GM18519 (cell line): Measurements from ENCODE around the gene DBF4.
"Not testable (repeated sequence)": the region's sequence is repeated elsewhere in the genome, so short reads cannot be mapped to it uniquely, and the experiment has no call there.

ENCODE experiments used
- ATAC-seq: cut with Tn5 transposase; IDR thresholded peaks from one replicate; pipeline ENCODE4 v1.9.1; 2021; ENCODE audit warnings: mild to moderate bottlenecking, moderate library complexity; ENCODE audit not compliant: unreplicated experiment, low FRiP score

DBF4 gene, protein sequence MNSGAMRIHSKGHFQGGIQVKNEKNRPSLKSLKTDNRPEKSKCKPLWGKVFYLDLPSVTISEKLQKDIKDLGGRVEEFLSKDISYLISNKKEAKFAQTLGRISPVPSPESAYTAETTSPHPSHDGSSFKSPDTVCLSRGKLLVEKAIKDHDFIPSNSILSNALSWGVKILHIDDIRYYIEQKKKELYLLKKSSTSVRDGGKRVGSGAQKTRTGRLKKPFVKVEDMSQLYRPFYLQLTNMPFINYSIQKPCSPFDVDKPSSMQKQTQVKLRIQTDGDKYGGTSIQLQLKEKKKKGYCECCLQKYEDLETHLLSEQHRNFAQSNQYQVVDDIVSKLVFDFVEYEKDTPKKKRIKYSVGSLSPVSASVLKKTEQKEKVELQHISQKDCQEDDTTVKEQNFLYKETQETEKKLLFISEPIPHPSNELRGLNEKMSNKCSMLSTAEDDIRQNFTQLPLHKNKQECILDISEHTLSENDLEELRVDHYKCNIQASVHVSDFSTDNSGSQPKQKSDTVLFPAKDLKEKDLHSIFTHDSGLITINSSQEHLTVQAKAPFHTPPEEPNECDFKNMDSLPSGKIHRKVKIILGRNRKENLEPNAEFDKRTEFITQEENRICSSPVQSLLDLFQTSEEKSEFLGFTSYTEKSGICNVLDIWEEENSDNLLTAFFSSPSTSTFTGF

DNA sequence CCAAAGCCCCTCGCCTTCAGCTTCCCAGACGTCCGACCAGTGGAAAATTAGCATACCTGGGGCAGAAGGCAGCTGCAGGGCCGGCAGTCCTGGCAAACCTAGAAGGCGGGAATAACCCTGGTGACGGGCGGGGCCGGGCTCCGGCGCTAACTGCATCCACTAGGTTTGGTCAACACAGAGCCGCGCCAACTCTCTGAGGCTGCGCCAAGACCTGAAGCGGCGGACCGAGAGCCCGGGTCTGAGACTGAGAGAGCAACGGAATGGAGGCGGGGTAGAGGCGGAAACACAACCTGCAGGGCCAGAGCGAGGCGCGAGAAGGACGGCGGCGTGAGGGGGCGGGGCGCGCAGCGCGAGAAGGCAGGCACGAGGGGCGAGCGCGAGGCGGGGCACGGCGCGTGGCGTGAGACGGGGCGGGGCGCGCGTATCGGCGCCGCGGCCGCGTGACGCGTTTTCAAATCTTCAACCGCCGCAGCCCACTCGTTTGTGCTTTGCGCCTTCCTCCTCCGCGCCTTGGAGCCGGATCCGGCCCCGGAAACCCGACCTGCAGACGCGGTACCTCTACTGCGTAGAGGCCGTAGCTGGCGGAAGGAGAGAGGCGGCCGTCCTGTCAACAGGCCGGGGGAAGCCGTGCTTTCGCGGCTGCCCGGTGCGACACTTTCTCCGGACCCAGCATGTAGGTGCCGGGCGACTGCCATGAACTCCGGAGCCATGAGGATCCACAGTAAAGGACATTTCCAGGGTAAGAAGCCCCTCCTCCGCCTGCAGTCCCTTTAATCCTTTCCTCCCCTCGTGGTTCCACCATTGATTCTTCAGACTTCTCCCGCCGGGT is at the start of gene DBF4, which contains the start of gene SLC25A40:
DBF4 (plus strand) TSS at position 454 of the 829 bp plus-strand sequence; CDS start at position 694, 240 bp downstream.
SLC25A40 (minus strand) TSS at position 321 of the 829 bp plus-strand sequence. CDS start 17,633 bp downstream, outside the sequence.
- ATAC-seq = peak; percentile 72

DNA sequence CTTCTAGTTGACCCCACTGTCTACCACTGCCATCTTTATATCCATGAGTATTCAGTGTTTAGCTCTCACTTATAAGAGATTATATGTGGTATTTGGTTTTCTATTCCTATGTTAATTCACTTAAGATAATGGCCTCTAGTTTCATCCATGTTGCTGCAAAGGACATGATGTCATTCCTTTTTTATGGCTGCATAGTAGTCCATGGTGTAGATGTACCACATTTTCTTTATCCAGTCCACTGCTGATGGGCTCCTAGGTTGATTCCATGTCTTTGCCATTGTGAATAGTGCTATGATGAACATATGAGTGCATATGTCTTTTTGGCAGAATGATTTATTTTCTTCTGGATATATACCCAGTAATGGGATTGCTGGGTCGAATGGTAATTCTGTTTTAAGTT is 47.9 kb upstream of the DBF4 start:
- ATAC-seq = not testable (repeated sequence)

DNA sequence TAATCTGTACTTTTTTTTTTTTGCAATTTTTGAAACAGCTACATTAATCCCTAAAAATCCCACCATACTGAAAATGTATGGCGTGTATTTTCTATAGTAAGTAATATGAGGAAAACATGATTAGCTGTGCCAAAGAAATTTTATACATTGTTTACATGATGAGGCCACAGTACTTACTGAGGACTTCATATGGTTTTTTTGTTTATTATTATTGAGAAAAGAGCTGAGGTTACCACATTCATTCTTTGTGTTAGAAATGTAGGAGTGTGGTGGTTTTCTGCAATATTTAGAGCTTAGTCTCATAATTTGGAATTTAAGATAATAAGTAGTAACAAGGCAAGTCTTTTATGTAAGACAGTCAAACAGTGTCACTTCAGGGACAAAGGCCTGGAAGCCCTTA is 45.2 kb upstream of the DBF4 start:
- no peak for ATAC-seq

DNA sequence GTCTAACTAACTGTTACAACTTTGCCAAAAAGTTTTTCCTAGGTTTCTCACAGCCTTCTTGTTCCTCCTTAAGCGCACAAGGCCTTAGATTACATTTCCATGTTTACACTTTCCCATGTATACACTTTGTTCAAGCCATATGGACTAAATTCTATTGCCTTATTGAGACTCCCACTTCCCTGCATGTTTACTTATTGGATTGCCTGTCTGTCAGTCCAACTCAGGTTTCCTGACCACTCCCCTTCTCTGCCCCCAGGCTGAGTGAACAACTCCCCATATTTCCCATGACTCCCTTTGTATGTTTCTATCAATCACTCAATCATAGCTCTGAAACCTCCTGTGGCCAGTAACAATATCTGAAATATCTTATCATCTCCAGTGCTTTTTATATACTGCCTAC is 43.2 kb upstream of the DBF4 start:
- no peak for ATAC-seq

DNA sequence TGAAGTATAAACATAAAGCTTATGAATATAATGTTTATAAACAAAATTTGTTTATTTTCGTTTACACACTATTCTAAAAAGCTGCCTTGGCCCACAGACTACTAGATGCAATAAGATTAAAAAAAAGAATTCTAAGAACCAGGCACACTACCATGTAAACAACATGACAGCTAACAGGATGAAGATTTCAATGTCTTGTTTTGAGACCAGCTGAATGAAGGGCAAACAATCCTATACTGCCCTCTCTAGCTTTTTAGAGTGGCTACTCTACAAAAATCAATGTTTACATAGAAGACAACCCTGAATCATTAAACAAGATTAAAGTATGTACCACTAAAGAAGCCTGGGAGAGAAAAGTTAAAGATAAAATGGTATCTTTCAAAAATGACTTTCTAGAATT is 38.7 kb upstream of the DBF4 start:
- no peak for ATAC-seq

DNA sequence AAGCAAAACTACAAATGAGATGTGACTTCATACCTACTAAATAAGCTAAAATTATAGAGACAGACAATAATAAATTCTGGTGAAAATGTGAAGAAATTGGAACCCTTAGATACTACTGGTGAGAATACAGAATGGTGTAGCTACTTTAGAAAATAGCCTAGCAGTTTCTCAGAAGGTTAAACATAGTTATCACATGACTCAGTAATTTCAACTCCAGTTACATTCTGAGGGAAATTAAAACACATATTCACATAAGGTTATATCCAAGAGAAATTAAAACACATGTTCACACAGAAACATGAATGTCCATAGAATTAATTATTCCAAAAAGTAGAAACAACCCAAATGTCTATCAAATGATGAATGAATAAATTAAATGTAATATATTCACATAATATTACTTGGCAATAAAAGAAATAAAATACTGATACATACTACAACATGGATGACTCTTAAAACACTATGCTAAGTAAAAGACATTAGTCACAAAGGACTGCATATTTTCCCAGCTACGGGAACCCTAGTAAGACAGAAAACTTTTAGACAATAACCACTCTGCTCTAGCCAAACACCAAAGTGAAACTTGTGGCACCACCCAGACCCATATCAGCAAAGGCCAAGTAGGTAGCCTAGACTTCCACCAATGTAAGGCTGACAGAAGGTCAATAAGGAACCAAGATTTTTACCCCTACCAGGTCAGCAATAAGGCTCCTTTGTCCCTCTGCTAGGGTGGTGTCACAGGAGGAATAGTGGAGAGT is 25.3 kb upstream of the DBF4 start:
- ATAC-seq = no peak

DNA sequence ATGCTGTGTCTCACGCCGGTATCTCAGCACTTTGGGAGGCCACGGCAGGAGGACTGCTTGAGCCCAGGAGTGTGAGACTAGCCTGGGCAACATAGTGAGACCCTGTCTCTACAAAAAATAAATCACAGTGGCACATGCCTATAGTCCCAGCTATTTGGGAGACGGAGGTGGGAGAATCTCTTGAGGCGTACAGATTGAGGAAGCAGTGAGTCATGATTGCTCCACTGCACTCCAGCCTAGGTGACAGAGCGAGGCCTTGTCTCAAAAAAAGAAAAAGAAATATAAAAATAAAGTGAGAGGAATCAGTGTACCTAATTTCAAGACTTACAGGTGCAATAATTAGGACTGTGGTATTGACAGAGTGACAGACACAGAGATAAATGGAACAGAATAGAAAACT is 24.0 kb upstream of the DBF4 start:
- no peak for ATAC-seq

DNA sequence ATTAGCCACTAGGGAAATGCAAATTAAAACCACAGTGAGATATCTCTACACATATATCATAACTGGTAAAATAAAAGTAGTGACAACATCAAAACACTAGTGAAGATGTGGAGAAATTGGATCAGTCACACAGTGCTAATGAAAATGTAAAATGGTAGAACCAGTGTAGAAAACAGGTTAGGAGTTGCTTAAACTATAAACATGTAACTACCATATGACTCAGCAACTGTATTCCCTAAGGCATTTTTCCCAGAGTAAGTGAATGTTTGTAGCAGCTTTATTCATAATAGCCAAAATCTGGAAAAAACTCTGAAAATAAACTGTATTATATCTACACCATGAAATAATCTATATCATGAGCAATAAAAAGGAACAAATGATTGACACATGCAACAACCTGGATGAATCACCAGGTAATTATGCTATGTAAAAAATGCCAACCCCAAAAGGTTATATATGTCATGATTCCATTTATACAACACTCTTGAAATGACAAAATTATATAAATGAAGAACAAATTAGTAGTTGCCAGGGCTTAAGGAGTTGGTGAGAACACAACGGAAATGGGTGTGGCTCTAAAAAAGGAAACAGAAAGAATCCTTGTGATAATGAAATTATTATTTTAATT is 22.9 kb upstream of the DBF4 start:
- ATAC-seq = no peak

DNA sequence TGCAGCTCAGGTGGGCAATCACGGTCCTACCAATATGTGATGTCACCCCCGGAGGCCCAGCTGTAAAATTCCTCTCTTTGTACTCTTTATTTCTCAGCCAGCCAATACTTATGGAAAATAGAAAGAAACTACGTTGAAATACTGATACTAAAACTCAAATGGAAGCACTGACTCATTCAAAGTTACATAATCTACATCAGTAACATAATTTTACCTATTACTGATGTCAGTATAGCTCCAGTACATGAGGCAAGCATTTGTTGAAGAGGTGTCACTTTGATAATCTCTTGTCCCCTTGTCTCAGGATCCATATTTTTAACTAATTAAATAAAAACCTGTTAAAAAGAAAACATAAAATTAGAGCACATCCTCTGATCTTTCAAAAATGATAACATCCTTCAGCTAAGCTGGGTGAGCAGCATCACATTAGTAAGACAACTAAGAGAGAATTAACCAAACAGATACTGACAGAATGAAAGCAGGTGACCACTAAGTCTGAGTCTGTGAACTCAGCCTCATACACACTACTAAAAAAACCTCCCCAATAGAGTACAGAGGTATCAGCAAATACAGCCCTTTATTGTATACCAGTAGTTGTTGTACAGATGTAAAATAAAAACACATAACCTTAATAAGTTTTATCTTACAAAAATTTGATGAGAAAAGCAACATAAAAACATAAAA is 17.7 kb upstream of the DBF4 start:
- no peak for ATAC-seq

DNA sequence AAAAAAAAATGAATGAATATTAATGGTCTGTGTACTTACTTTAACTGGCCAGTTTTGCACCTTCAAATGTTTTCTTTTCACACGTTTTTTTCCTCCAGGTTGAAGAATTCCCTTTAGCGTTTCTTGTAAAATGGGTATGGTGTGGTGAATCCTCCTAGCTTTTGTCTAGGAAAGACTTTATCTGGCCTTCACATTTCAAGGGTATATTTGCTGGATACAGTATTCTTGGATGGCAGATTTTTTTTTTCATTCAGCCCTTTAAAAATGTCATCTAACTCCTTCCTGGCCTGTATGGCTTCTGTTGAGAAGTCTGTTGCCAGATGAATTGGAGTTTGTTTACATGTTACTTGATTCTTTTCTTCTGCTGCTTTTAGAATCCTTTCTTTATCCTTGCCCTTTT is 10.2 kb upstream of the DBF4 start:
- no peak for ATAC-seq

DNA sequence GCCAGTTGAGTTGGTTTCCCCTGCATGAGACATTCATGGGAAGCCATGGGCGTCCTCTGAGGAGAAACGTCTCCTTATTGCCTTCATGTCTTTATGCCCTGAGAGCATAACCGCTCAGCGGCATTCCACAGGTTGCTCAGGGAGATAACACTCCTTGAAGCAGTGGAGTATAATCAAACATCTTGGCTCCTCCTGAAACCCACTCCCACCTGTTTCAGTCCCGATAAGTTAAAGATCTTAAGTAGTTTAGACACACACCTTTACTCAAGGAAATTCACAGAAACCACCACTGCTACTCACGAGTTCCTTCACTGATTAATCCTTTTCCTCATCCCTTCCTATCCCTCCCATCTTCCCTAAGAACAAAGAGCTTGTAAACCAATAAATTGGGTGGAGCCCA is 9.8 kb upstream of the DBF4 start:
- ATAC-seq = not testable (repeated sequence)

DNA sequence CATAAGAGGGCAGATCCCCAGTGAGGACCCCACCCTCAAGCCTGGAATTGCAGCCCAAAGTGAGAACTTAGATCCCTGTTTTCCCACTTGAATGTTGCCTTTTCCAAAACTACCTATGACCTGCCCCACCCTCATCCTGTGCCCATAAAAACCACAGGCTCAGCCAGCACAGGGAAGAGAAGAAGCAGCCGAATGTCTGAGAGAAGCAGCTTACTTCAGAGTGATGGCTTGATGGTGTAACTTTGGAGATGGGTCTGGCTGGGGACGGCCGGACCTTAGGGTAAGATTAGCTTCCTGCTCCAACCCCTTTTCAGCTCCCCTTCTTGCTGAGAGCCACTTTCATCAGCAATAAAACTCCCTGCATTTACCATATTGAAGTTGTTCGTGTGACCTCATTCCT is 5.8 kb upstream of the DBF4 start:
- no peak for ATAC-seq

DNA sequence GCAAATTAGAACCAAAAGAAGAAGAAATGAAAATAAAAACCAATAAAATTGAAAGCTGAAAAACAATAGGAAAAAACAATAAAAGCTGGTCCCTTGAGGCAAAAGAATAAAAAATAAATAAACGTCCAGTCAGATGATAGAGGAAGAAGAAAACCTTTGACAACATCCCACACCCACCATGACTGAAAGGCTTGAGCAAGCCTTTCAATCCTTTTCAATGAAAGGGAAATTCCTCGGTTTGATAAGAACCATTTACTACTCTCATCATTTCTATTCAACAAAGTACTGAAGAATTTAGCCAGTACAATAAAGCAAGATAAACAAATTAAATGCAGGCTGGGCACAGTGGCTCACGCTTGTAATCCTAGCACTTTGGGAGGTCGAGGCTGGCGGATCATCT is 3.9 kb upstream of the DBF4 start:
- no peak for ATAC-seq

DNA sequence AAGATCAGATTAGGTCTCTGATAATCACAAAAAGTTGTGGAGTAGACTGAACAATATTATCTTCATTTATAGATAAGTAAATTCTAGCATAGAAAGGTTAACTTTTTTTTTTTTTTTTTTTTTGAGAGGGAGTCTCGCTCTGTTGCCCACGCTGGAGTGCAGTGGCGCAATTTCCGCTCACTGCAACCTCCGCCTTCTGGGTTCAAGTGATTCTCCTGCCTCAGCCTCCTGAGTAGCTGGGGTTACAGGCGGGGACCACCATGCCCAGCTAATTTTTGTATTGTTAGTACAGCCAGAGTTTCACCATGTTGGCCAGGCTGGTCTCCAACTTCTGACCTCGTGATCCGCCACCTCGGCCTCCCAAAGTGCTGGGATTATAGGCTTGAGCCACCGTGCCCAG is 3.0 kb upstream of the DBF4 start:
- not testable (repeated sequence) for ATAC-seq

DNA sequence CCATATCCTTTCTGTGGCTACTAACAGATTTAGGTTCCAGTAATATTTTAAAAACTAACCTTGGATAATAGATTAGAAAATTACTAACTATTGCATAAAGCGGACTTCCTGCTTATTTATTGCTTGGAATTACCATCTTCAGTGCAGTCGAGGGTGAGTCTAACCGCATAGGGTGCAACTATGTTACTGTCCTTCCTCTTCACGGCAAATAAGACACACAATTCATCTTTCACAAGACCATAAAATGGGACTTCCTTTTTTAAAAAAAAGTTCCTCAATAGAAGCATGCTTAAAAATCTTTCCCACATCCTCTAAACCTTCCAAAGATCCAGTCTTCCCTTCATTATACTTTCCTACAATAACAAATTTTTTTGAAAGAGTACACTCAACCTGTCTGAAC is 2.2 kb upstream of the DBF4 start:
- ATAC-seq = no peak

DNA sequence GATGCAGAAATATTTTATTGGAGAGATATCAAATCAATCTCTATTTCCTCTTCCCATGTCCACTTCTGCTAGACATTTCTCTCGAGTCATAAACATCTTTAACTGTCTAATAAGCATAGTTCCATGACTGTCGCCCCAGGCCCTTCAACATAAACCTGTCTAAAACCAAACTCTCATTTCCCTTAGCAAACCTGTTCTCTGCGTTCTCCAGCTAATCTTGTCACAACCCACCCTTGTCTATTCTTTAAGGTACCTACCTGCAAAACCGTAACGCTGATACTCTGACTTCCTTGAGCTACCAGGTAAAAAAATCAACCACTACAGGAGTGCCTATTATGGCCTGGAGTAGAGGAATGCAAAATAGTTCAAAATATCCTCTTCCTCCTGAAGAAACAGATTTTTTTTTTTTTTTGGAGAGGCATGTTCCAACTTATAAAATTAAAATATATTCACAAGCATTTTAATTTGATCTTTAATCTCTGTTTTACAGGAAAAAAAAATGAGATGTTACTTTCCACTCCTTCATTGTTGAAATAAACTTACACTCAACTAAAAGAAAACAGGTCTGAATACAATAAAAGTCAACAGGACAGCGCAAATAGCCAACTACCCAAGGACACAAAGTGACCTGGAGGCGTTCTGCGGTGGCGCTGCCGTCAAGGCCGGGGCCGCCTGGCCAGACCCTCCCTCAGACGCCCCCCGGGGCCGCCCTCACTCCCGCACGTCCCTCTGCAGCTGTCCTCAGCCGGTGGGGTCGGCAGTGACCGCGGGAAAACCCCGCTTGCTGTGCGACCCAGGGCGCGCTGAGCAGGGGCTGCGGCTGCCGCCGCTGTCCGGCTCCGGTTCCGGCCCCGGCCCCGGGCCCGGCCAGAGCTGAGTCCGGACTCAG is 898 bp upstream of the DBF4 start:
- ATAC-seq = peak; percentile 12

DNA sequence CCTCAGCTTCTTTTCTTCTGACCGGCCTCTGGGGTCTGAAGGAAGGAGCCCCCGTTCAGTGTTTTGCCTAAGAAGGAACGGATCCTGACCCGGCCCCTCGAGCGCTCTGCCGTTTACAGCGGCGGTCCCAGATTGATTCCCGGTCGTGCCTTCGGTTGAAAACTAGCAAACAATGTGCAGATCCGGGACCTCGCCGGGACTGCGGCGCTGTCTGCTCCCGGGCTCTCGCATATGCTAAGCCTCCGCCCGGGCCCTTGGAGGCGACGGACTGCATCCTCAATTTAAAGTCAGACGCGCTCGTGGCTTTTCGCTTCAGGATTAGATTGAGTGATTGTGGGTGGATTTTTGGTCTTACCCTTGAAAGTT is 559 bp downstream of the DBF4 start:
- ATAC-seq = no peak

DNA sequence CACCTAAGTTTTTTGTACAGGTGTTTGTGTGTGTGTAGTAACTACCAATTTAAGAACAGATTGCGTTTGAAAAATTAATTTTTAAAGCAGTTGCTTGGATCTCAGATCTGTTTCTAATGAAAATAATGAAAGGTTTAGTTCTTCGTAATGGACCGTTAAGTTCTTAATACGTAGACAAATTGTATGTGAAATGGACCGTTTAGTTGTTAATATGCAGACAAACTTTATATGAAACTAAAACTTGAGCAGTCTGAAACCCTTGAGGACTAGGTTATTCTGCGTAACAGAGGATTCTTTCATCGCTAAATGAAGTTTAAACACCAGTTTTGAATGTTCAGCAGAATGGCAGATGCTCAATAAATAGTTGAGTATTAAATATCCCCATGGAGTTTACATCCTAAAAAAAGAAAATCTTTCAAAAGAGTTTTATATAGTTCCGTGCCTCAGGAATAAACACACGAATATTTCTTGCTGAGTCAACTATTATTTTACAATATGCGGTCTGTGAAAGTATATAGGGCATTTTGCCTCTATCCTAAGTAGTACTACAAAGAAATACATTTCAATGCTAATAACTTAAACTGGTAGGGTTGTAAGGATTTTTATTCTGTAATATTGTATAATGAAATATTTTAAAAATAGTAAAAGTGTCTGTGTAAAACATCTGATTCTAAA is 1.2 kb downstream of the DBF4 start:
- no peak for ATAC-seq
